Neural progenitor cell (in vitro differentiated cells): ENCODE data around the gene CAMKMT. TPM values are rescaled to one million over a fixed set of nuclear protein-coding genes. Genes with fewer than 3 reads are reported as not detected.

Experiments
- DNase-seq: peaks from one replicate; pipeline ENCODE4 v3.0.0-alpha.2; 2016; ENCODE audit warnings: low spot score
- H2AFZ ChIP-seq: fragments of 200-600 bp; sonication (generic); replicated peaks from 2 replicates; pipeline ENCODE4 v1.6.1; 2016; ENCODE audit warnings: antibody characterized with exemption
- H3F3A ChIP-seq: fragments of 200-600 bp; sonication (generic); 2 replicates; pipeline ENCODE4 v1.6.1; 2016; ENCODE audit warnings: antibody characterized with exemption, low read depth
- H3K27ac ChIP-seq: fragments of 200-600 bp; sonication (generic); 2 replicates; pipeline ENCODE4 v1.5.1; 2016; ENCODE audit warnings: mild to moderate bottlenecking
- H3K27me3 ChIP-seq: fragments of 200-600 bp; sonication (generic); 2 replicates; pipeline ENCODE4 v1.6.1; 2016; ENCODE audit warnings: mild to moderate bottlenecking, moderate library complexity
- H3K36me3 ChIP-seq: fragments of 200-600 bp; sonication (generic); 2 replicates; pipeline ENCODE4 v1.5.1; 2016
- H3K4me1 ChIP-seq: fragments of 200-600 bp; sonication (generic); 2 replicates; pipeline ENCODE4 v1.6.1; 2016; ENCODE audit warnings: mixed run types
- H3K4me2 ChIP-seq: fragments of 200-600 bp; sonication (generic); 2 replicates; pipeline ENCODE4 v1.6.1; 2016
- H3K4me3 ChIP-seq: fragments of 200-600 bp; sonication (generic); 2 replicates; pipeline ENCODE4 v1.5.1; 2016
- H3K79me2 ChIP-seq: fragments of 200-600 bp; sonication (generic); 2 replicates; pipeline ENCODE4 v1.6.1; 2016; ENCODE audit warnings: low read depth
- H3K9ac ChIP-seq: fragments of 200-600 bp; sonication (generic); 2 replicates; pipeline ENCODE4 v1.6.1; 2016
- H3K9me3 ChIP-seq: fragments of 200-600 bp; sonication (generic); 2 replicates; pipeline ENCODE4 v1.5.1; 2016; ENCODE audit warnings: low read depth
- H4K20me1 ChIP-seq: fragments of 200-600 bp; sonication (generic); 2 replicates; pipeline ENCODE4 v1.6.1; 2016; ENCODE audit warnings: low read depth
- H3K27ac Mint-ChIP-seq: 3 replicates; pipeline ENCODE4 v1.8.0; 2021; ENCODE audit warnings: mixed read lengths
- H3K27me3 Mint-ChIP-seq: 2 replicates; pipeline ENCODE4 v1.8.0; 2022; ENCODE audit warnings: low read depth, mild to moderate bottlenecking, inconsistent platforms, moderate library complexity, mixed read lengths; ENCODE audit not compliant: insufficient read depth
- H3K36me3 Mint-ChIP-seq: 3 replicates; pipeline ENCODE4 v1.8.0; 2021; ENCODE audit warnings: mixed read lengths
- H3K4me1 Mint-ChIP-seq: 3 replicates; pipeline ENCODE4 v1.8.0; 2021; ENCODE audit warnings: mixed read lengths
- H3K4me3 Mint-ChIP-seq: 3 replicates; pipeline ENCODE4 v1.8.0; 2021; ENCODE audit warnings: mild to moderate bottlenecking, moderate library complexity, mixed read lengths
- H3K9me3 Mint-ChIP-seq: 3 replicates; pipeline ENCODE4 v1.8.0; 2020; ENCODE audit warnings: mixed read lengths
- CTCF ChIP-seq: fragments of 200-600 bp; sonication (generic); IDR thresholded peaks from 2 replicates; pipeline ENCODE4 v1.5.1; 2017; ENCODE audit warnings: antibody characterized with exemption, mild to moderate bottlenecking
- EZH2 ChIP-seq: fragments of 200-600 bp; sonication (generic); IDR thresholded peaks from 2 replicates; pipeline ENCODE4 v1.6.1; 2017; ENCODE audit warnings: antibody characterized with exemption, mild to moderate bottlenecking, moderate library complexity
- EZH2phosphoT487 ChIP-seq: fragments of 200-600 bp; sonication (generic); IDR thresholded peaks from 2 replicates; pipeline ENCODE4 v1.6.1; 2017; ENCODE audit warnings: antibody characterized with exemption
- total RNA-seq: library from RNA; depleted of rRNA; stranded (reverse); fragments of >200 nt; gene quantifications from 2 replicates; pipeline ENCODE4 v1.2.3, GENCODE V29; 2015; ENCODE audit warnings: low replicate concordance

Gene CAMKMT
- total RNA-seq, 1 donor from 2014 or later = 28.5 TPM

GRCh38 chr2:44716131-44716530 lies 354.4 kb downstream of the CAMKMT start:
- no peak overlapping the region for H3K4me2 ChIP-seq
- H4K20me1 ChIP-seq = no peaks in the 10 kb centered on the region

DNA sequence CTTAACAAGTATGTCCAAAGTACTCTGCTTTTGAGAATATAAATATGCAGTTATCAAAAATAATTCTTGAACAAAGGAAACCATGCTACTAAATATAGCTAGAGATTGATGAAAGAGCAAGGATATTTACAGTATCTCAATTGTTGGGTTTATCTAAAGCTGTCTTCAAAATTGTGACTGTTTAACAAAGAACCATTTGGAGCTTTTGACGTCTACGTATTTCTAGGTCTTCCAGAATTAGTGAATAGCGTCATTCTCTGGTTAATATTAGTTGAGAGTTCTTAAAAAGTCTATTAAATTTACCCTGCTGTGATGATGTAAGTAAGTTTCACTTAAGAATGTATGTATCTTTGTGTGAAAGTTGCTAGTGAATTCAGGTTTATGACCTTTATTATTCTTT lies 356.7 kb downstream of the CAMKMT start:
- Mint-ChIP-seq H3K4me1 (peaks cover 5% of the 10 kb centered on the region), H3K9me3 (no peaks in the 10 kb centered on the region), H3K27me3 (no peaks in the 10 kb centered on the region), H3K36me3 (no peaks in the 10 kb centered on the region), H3K27ac (no peak overlapping the region), H3K4me3 (no peak overlapping the region)
- no peak overlapping the region for H3K27ac ChIP-seq
- H3K4me3 ChIP-seq = no peak overlapping the region
- H4K20me1 ChIP-seq = no peaks in the 10 kb centered on the region
- TF ChIP-seq EZH2 (no peak), EZH2phosphoT487 (no peak), CTCF (no peak)
- no peak overlapping the region for H2AFZ ChIP-seq
- H3K36me3 ChIP-seq = no peaks in the 10 kb centered on the region
- peaks cover 30% of the 10 kb centered on the region for H3F3A ChIP-seq
- DNase-seq = no peak
- H3K79me2 ChIP-seq = no peaks in the 10 kb centered on the region
- H3K9ac ChIP-seq = no peak overlapping the region
- no peaks in the 10 kb centered on the region for H3K9me3 ChIP-seq
- H3K27me3 ChIP-seq = no peaks in the 10 kb centered on the region
- H3K4me2 ChIP-seq = no peak overlapping the region
- H3K4me1 ChIP-seq = peaks cover 25% of the 10 kb centered on the region

More at GRCh38 chr2:44716131-44716530, 354.4 kb downstream of the CAMKMT start:
- Mint-ChIP-seq H3K4me3 (no peak overlapping the region), H3K4me1 (peaks cover 5% of the 10 kb centered on the region), H3K36me3 (no peaks in the 10 kb centered on the region), H3K9me3 (no peaks in the 10 kb centered on the region), H3K27me3 (no peaks in the 10 kb centered on the region), H3K27ac (no peak overlapping the region)
- DNase-seq = no peak
- Histone ChIP-seq H3K9me3 (no peaks in the 10 kb centered on the region), H3K79me2 (no peaks in the 10 kb centered on the region), H3K27ac (no peak overlapping the region), H3K36me3 (no peaks in the 10 kb centered on the region), H3K4me3 (no peak overlapping the region), H3F3A (peaks cover 33% of the 10 kb centered on the region), H2AFZ (no peak overlapping the region), H3K9ac (no peak overlapping the region), H3K27me3 (no peaks in the 10 kb centered on the region), H3K4me1 (peaks cover 42% of the 10 kb centered on the region)
- TF ChIP-seq CTCF (no peak), EZH2 (no peak), EZH2phosphoT487 (no peak)

DNA sequence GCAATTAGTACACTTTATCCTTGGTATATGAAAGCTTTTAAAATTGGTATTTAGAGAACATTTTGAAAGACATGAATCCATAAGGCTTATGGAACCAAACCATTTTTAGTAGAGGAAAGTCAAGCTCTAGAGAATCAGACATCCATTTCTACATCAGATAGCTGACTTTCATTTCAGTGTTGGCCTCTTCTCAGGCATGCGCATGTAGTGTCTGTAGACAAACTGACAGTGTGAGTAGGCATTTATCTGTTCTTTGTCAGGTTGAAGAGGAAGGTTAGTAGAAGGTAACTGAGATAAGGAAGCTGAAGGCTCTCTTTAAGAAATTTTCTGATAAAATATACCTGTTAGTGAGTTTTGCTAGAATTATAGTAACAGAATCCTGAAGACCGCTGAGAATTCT lies 357.8 kb downstream of the CAMKMT start:
- Mint-ChIP-seq H3K27ac (no peak overlapping the region), H3K27me3 (no peaks in the 10 kb centered on the region), H3K4me1 (peaks cover 5% of the 10 kb centered on the region), H3K36me3 (no peaks in the 10 kb centered on the region), H3K4me3 (no peak overlapping the region), H3K9me3 (no peaks in the 10 kb centered on the region)
- no peaks in the 10 kb centered on the region for H4K20me1 ChIP-seq
- H3K27me3 ChIP-seq = no peaks in the 10 kb centered on the region
- no peak overlapping the region for H2AFZ ChIP-seq
- no peak overlapping the region for H3K4me2 ChIP-seq
- no peaks in the 10 kb centered on the region for H3K79me2 ChIP-seq
- H3K4me1 ChIP-seq = peaks cover 13% of the 10 kb centered on the region
- peaks cover 18% of the 10 kb centered on the region for H3F3A ChIP-seq
- no peak for DNase-seq
- H3K27ac ChIP-seq = no peak overlapping the region
- no peak overlapping the region for H3K4me3 ChIP-seq
- TF ChIP-seq EZH2phosphoT487 = no peak
- TF ChIP-seq CTCF = no peak
- TF ChIP-seq EZH2 = no peak
- no peaks in the 10 kb centered on the region for H3K36me3 ChIP-seq
- H3K9ac ChIP-seq = no peak overlapping the region
- H3K9me3 ChIP-seq = no peaks in the 10 kb centered on the region
